ENCODE measurements around the gene TMEM221.

TMEM221 gene

GRCh38 chr19:17471410-17472125 is 23.1 kb upstream of the TMEM221 start:
- DNase-seq: no peak

GRCh38 chr19:17470068-17470841 is 21.8 kb upstream of the TMEM221 start, which contains the start of gene SLC27A1:
Gene SLC27A1, plus strand, starts transcription at chr19:17470524. Its CDS starts 17 bp downstream, at chr19:17470541.
- peak; percentile 98 for DNase-seq

GRCh38 chr19:17469481-17470067 is 21.1 kb upstream of the TMEM221 start:
- peak; percentile 86 for DNase-seq

GRCh38 chr19:17469092-17469480 is 20.6 kb upstream of the TMEM221 start:
- no peak for DNase-seq

- no peak for DNase-seq
Observed at GRCh38 chr19:17468302-17469091, 20.0 kb upstream of the TMEM221 start.

- no peak for DNase-seq
Observed at GRCh38 chr19:17467471-17468301, 19.2 kb upstream of the TMEM221 start.

- DNase-seq: no peak
Observed at GRCh38 chr19:17466487-17466850, 18.0 kb upstream of the TMEM221 start.

- no peak for DNase-seq
Observed at GRCh38 chr19:17460372-17461230, 12.1 kb upstream of the TMEM221 start, which contains the start of gene NXNL1. Gene NXNL1, minus strand, starts transcription at chr19:17460926. Its CDS starts 57 bp downstream, at chr19:17460869.

- DNase-seq: no peak
Observed at GRCh38 chr19:17458970-17459369, 10.5 kb upstream of the TMEM221 start.

- DNase-seq: no peak
Observed at GRCh38 chr19:17457616-17458015, 9.1 kb upstream of the TMEM221 start.

GRCh38 chr19:17456127-17456526 is 7.7 kb upstream of the TMEM221 start:
- no peak for DNase-seq

GRCh38 chr19:17455308-17456123 is 7.0 kb upstream of the TMEM221 start:
- DNase-seq: no peak

- DNase-seq: no peak
Observed at GRCh38 chr19:17454576-17455071, 6.2 kb upstream of the TMEM221 start.

- DNase-seq: no peak
Observed at GRCh38 chr19:17451820-17452219, 3.4 kb upstream of the TMEM221 start.

GRCh38 chr19:17450264-17451075 is 2.0 kb upstream of the TMEM221 start:
- DNase-seq: no peak

- DNase-seq: no peak
Observed at GRCh38 chr19:17447704-17448130, 751 bp downstream of the TMEM221 start.

GRCh38 chr19:17445526-17446165 is 2.8 kb downstream of the TMEM221 start:
- DNase-seq: no peak

- DNase-seq: no peak
Observed at GRCh38 chr19:17441241-17442021, 7.0 kb downstream of the TMEM221 start.

Data from NCI-H1436 (cell line).